HL-60 (cell line): ENCODE data around the gene CASTOR2.

ENCODE experiments used
- DNase-seq, 2 experiments: peaks; one replicate each; pipeline ENCODE4 v3.0.0-alpha.2; 2010 to 2020; ENCODE audit warnings: low read depth in 1 of 2, low spot score in 1 of 2
- H3K27ac ChIP-seq: fragments of 250-450 bp; sonication (Bioruptor Pico); replicated peaks from 2 replicates; pipeline ENCODE4 v1.5.1; 2020; ENCODE audit warnings: mild to moderate bottlenecking, moderate library complexity
- H3K27me3 ChIP-seq: fragments of 250-450 bp; sonication (Bioruptor Pico); 2 replicates; pipeline ENCODE4 v1.5.1; 2021; ENCODE audit warnings: mild to moderate bottlenecking, moderate library complexity; ENCODE audit not compliant: insufficient read depth, poor library complexity, severe bottlenecking
- H3K4me3 ChIP-seq: replicated peaks from 2 replicates; pipeline ENCODE4 v1.5.1; 2011; ENCODE audit warnings: mild to moderate bottlenecking, control low read depth, low read length; ENCODE audit not compliant: insufficient read depth
- CTCF ChIP-seq: IDR thresholded peaks from one replicate; pipeline ENCODE4 v1.5.1; 2011; ENCODE audit warnings: low read length, control low read depth, inconsistent platforms; ENCODE audit not compliant: insufficient read depth
- GABPA ChIP-seq: IDR thresholded peaks from 2 replicates; pipeline ENCODE4 v1.6.1; 2012; ENCODE audit warnings: low read depth
- POLR2AphosphoS5 ChIP-seq: IDR thresholded peaks from 2 replicates; pipeline ENCODE4 v1.6.1; 2012; ENCODE audit warnings: low read depth
- REST ChIP-seq: IDR thresholded peaks from 2 replicates; pipeline ENCODE4 v1.6.1; 2012; ENCODE audit warnings: low read depth; ENCODE audit not compliant: insufficient replicate concordance
- SPI1 ChIP-seq: IDR thresholded peaks from 2 replicates; pipeline ENCODE4 v1.6.1; 2012; ENCODE audit warnings: low read depth, mild to moderate bottlenecking, borderline replicate concordance

CASTOR2 gene

GRCh38 chr7:75019800-75020199 is 55.3 kb downstream of the CASTOR2 start:
- DNase-seq = no peak
- H3K27ac ChIP-seq = no peak overlapping the region
- TF ChIP-seq REST (no peak), GABPA (no peak), SPI1 (no peak), CTCF (no peak), POLR2AphosphoS5 (no peak)
- H3K4me3 ChIP-seq = no peak overlapping the region
- no peaks in the 10 kb centered on the region for H3K27me3 ChIP-seq

DNA sequence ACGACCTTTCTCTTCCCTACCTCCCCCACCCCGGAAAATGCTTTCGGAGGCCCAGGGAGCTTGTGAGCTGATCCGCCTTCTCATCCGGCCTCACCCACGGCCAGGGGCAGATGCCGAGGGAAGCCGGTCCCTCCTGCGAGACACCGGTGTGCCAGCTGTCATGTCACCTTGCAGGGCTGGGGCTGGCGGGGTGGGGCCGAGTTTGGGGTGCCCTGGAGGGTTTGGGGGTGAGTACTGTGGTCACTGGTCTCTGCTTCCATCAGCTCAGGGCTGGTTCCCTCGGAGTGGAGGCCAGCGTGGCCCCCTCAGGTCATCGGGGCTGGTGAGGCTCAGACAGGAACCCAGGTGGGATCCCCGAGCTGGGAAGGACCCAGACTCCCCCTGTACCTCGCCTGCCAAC is 60.4 kb downstream of the CASTOR2 start:
- TF ChIP-seq GABPA (no peak), REST (no peak), SPI1 (no peak), CTCF (no peak), POLR2AphosphoS5 (no peak)
- DNase-seq = no peak

DNA sequence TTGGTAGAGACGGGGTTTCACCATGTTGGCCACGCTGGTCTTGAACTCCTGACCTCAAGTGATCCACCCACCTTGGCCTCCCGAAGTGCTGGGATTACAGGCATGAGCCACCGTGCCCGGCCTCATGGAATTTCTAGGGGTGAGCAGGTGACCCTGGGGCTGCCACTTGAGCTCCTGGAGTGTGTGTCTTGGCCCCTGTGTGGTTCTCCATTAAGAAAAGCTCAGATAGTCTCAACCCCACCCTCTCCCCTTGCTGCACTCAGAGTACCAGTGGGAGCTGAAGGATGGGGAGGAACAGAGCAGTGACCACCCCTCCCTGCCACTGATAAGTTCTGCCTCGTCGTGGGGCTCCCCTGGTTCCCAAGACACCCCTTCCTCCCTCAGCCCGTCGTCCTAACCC is 63.8 kb downstream of the CASTOR2 start:
- no peak for DNase-seq
- TF ChIP-seq SPI1 (no peak), POLR2AphosphoS5 (no peak), REST (no peak), CTCF (no peak), GABPA (no peak)
- H3K27ac ChIP-seq = no peak overlapping the region
- H3K27me3 ChIP-seq = no peaks in the 10 kb centered on the region
- no peak overlapping the region for H3K4me3 ChIP-seq

More for the DNA sequence above, 60.4 kb downstream of the CASTOR2 start:
- no peak overlapping the region for H3K4me3 ChIP-seq
- H3K27ac ChIP-seq = no peak overlapping the region
- no peaks in the 10 kb centered on the region for H3K27me3 ChIP-seq
